Cardiac fibroblast (primary cell): ENCODE data around the gene GBP6.

Experiments
- DNase-seq, 2 donors: peaks; one replicate each; pipeline versions ENCODE4 v3.0.0 to v3.0.0-alpha.2; 2010; ENCODE audit warnings: low read depth in 2 of 2
- H3K4me3 ChIP-seq, 2 donors: replicated peaks in 1 of 2; 1 replicate in 1 of 2; 2 replicates in 1 of 2; pipeline ENCODE4 v1.5.1; 2011; ENCODE audit warnings: low read depth in 2 of 2, low read length in 2 of 2, mild to moderate bottlenecking in 2 of 2, moderate library complexity in 1 of 2
- TF ChIP-seq, protein P1 (sequence below): IDR thresholded peaks from one replicate; pipeline ENCODE4 v1.5.1; 2011; ENCODE audit warnings: low read depth, mild to moderate bottlenecking, low read length, inconsistent platforms

Gene GBP6

GRCh38 chr1:89355056-89355455 lies 8.8 kb upstream of the GBP6 start:
- no peak for DNase-seq
- TF ChIP-seq, protein P1, sequence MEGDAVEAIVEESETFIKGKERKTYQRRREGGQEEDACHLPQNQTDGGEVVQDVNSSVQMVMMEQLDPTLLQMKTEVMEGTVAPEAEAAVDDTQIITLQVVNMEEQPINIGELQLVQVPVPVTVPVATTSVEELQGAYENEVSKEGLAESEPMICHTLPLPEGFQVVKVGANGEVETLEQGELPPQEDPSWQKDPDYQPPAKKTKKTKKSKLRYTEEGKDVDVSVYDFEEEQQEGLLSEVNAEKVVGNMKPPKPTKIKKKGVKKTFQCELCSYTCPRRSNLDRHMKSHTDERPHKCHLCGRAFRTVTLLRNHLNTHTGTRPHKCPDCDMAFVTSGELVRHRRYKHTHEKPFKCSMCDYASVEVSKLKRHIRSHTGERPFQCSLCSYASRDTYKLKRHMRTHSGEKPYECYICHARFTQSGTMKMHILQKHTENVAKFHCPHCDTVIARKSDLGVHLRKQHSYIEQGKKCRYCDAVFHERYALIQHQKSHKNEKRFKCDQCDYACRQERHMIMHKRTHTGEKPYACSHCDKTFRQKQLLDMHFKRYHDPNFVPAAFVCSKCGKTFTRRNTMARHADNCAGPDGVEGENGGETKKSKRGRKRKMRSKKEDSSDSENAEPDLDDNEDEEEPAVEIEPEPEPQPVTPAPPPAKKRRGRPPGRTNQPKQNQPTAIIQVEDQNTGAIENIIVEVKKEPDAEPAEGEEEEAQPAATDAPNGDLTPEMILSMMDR, result no peak

DNA sequence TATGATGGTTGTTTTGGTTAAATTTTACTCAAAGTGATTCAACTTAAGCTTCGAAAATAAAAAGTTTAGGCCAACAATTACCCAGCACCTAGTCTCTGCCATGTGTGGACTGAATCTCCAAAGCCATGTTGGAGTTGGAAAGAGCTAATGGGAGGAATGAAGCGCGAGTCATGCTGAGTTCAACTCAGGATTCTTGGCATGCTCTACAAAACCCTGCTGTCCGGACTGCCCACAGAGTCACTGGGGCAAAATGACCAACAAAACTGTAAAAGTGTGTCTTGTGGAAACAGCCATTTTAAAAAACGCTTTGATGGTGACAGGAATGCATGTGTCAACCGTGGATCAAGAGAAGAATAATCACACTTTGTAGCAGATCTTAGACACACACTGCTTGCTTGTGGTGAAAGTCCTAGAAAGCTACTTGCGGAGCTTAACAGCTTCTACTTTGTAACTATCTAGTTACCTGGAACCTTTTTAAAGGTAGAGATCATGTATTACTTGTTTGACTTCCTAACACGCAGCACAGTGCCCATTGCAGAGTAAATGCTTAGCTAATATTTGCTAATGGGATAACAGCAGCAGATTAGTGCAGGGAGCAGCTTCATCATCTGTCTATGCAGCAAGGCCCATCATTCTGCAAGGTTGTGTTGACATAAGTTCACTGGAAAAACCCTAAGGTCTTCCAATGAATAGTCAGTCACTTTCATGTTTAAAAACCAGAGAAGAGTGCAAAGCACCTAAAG lies 7.0 kb upstream of the GBP6 start:
- DNase-seq, result peak; percentile 40 to 48
- no peak overlapping the region for H3K4me3 ChIP-seq
- TF ChIP-seq, protein P1, result no peak

More at GRCh38 chr1:89355056-89355455, 8.8 kb upstream of the GBP6 start:
- no peak overlapping the region for H3K4me3 ChIP-seq

GRCh38 chr1:89358287-89358893 lies 5.5 kb upstream of the GBP6 start:
- TF ChIP-seq, protein P1, result peak; percentile 72
- no peak overlapping the region for H3K4me3 ChIP-seq
- DNase-seq, result peak; percentile 81

GRCh38 chr1:89360716-89361115 lies 3.1 kb upstream of the GBP6 start:
- no peak overlapping the region for H3K4me3 ChIP-seq
- no peak for DNase-seq
- TF ChIP-seq, protein P1, result no peak

- DNase-seq, result no peak
- no peak overlapping the region for H3K4me3 ChIP-seq
- TF ChIP-seq, protein P1, result no peak
Measured at GRCh38 chr1:89361681-89362080, 2.2 kb upstream of the GBP6 start.

GRCh38 chr1:89363196-89363595 lies 663 bp upstream of the GBP6 start:
- H3K4me3 ChIP-seq, result no peak overlapping the region
- peak; percentile 7 to 10 for DNase-seq
- TF ChIP-seq, protein P1, result no peak
